ENCODE results near the gene ETV4. TPM values are rescaled to one million over a fixed set of nuclear protein-coding genes. Genes with fewer than 3 reads are reported as not detected.

Gene ETV4
- total and polyA plus RNA-seq, 2 donors (not counting 1 experiment from before 2014, with no cell fraction given), result not detected

DNA sequence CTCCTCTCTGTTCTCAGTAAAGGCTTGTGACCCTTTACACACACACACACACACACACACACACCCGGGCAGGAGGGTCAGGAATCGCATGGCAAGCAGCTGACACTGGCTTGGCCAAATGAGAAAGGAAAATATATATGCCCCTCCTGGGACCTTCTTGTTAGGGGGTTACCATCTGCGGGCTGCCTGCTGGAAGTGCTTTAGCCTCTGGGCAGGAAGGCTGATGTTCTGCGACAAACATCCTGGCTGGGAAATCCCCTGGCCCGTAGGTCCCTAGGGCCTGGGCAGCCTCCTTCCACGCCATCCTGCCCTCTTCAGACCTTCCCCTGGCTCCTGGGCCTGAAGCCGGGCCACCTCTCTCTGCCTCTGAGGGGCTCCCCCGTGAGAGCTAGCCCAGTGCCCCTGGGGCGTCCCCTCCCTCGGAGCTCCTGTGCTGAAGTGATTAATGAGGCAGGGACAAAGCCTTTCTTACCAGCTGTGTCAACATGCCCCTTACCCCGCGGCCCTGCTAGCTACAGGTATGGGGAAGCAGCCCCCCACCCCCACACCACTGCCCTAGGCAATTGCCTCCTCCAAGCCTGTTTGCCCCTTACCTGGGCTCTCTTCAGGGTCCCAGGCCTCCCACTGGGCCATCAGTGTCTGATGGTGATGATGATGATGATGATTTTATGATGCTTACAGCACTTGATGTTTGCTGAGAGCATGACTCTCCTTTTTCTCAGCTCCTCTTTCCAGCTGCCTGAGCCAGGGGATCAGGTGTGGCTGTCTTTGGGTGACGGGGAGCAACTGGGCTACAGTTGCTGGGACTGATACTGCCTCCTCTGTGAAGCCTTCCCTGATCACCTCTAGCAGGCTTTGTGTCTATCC is 32.8 kb upstream of the ETV4 start:
- peak overlapping the region; percentile 42 for H3K9ac ChIP-seq (ENCODE audit: low read length)
- H3K4me1 ChIP-seq (ENCODE audit: control insufficient read depth in 2 of 2, insufficient read depth in 2 of 2, low read length in 2 of 2), result peaks cover 22 to 25% of the 10 kb centered on the region in 2 donors
- H3K4me1 Mint-ChIP-seq, result peaks cover 29% of the 10 kb centered on the region
- intact Hi-C loops (cut with micrococcal nuclease), result loop anchor here (10.0 kb wide), 1 partner anchor 184 kb away; the partner anchor contains the start of gene ARL4D
- H3K4me3 Mint-ChIP-seq, result peak overlapping the region; percentile 49
- H3K27me3 ChIP-seq (replicated peaks in 1 of 4; ENCODE audit: control extremely low read depth in 1 of 4, control insufficient read depth in 3 of 4, insufficient read depth in 4 of 4, low read length in 3 of 4), result peaks cover 0 to 13% (median 0%) of the 10 kb centered on the region in 4 experiments
- no peaks in the 10 kb centered on the region for H3K9me3 Mint-ChIP-seq (ENCODE audit: insufficient read depth)
- no peaks in the 10 kb centered on the region for H4K20me1 ChIP-seq (ENCODE audit: control insufficient read depth, insufficient read depth, low read length, poor library complexity, severe bottlenecking)
- DNase-seq (peak; percentile 87), ATAC-seq (ENCODE audit: low read depth) (peak; percentile 91)
- whole genome bisulfite sequencing (ENCODE audit: insufficient coverage), result 3% methylated on average over 10 of the region's 13 CpGs
- peak overlapping the region; percentile 47 for H2AFZ ChIP-seq (ENCODE audit: insufficient read depth, low read depth, low read length, poor library complexity, severe bottlenecking)
- H3K36me3 ChIP-seq (replicated peaks in 1 of 2; ENCODE audit: control extremely low read depth in 1 of 2, control insufficient read depth in 1 of 2, extremely low read depth in 1 of 2, insufficient read depth in 2 of 2, low read length in 1 of 2), result no peaks in the 10 kb centered on the region
- peak overlapping the region; percentile 25 to 41 for H3K27ac ChIP-seq (ENCODE audit: low read length in 2 of 2)
- ChIA-PET CTCF (interaction anchor here (0.8 to 9.1 kb wide), 12 partner anchors 12 to 267 kb away, joined by 3 to 153 read pairs (median 4); partner anchors contain the start of genes CD300LG and SOST), POLR2A (interaction anchor here (0.6 to 1.1 kb wide), 5 partner anchors 15 to 487 kb away, joined by 3 to 5 read pairs (median 4); partner anchors contain the start of gene LSM12)
- no peak for TF ChIP-seq EZH2 (IDR thresholded peaks at IDR 0.05; ENCODE audit: borderline replicate concordance, insufficient read depth, low read depth, low read length, poor library complexity, severe bottlenecking)
- TF ChIP-seq, protein P1, sequence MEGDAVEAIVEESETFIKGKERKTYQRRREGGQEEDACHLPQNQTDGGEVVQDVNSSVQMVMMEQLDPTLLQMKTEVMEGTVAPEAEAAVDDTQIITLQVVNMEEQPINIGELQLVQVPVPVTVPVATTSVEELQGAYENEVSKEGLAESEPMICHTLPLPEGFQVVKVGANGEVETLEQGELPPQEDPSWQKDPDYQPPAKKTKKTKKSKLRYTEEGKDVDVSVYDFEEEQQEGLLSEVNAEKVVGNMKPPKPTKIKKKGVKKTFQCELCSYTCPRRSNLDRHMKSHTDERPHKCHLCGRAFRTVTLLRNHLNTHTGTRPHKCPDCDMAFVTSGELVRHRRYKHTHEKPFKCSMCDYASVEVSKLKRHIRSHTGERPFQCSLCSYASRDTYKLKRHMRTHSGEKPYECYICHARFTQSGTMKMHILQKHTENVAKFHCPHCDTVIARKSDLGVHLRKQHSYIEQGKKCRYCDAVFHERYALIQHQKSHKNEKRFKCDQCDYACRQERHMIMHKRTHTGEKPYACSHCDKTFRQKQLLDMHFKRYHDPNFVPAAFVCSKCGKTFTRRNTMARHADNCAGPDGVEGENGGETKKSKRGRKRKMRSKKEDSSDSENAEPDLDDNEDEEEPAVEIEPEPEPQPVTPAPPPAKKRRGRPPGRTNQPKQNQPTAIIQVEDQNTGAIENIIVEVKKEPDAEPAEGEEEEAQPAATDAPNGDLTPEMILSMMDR (IDR thresholded peaks at IDR 0.05), result no peak
- H3K79me2 ChIP-seq (ENCODE audit: control insufficient read depth, insufficient read depth, low read length), result no peaks in the 10 kb centered on the region
- H3K9me3 ChIP-seq (ENCODE audit: control extremely low read depth in 1 of 3, control insufficient read depth in 2 of 3, insufficient read depth in 1 of 3, low read length in 2 of 3), result no peaks in the 10 kb centered on the region
- H3K4me3 ChIP-seq (ENCODE audit: control extremely low read depth in 1 of 5, extremely low read depth in 1 of 5, insufficient read depth in 1 of 5, low read depth in 2 of 5, low read length in 4 of 5), result peak overlapping the region in 2 of 5 experiments; percentile 7 to 12
- peaks cover 9% of the 10 kb centered on the region for H3K27me3 Mint-ChIP-seq
- peak overlapping the region; percentile 89 for H3K27ac Mint-ChIP-seq
- peak overlapping the region; percentile 60 for H3K4me2 ChIP-seq (replicated peaks; ENCODE audit: low read depth, low read length, poor library complexity, severe bottlenecking)
